ENCODE measurements around the gene RAF1. TPM values are rescaled to one million over a fixed set of nuclear protein-coding genes. Genes with fewer than 3 reads are reported as not detected.

Gene RAF1
- total RNA-seq, 1 experiment from 2014 or later, result 64.3 TPM

GRCh38 chr3:12709334-12709733 is 45.4 kb upstream of the RAF1 start:
- ChIA-PET POLR2A (no interaction called here), CTCF (no interaction called here), RAD21 (ENCODE audit: low non-redundant PET in 1 of 2, low total read pairs in 2 of 2, uncharacterized antibody in 2 of 2, unreplicated experiment in 2 of 2) (no interaction called here)
- Histone ChIP-seq H4K20me1 (ENCODE audit: insufficient read depth) (no peaks in the 10 kb centered on the region), H3K36me3 (ENCODE audit: control insufficient read depth in 1 of 2, insufficient read depth in 2 of 2, low read length in 2 of 2) (no peaks in the 10 kb centered on the region), H3K4me2 (ENCODE audit: low read length) (no peak overlapping the region), H3K9me2 (ENCODE audit: insufficient read depth) (no peaks in the 10 kb centered on the region), H3K27ac (ENCODE audit: low read depth, low read length) (no peak overlapping the region), H3K4me1 (ENCODE audit: control insufficient read depth in 1 of 2, insufficient read depth in 2 of 2, low read length in 2 of 2) (no peaks in the 10 kb centered on the region; a peak in 2 of 4 replicates), H3K27me3 (ENCODE audit: insufficient read depth, low read length) (no peaks in the 10 kb centered on the region), H2AFZ (ENCODE audit: low read depth, low read length, poor library complexity, severe bottlenecking) (no peak overlapping the region), H3K4me3 (replicated peaks in 1 of 2; ENCODE audit: low read depth in 1 of 2, low read length in 2 of 2) (no peak overlapping the region), H3K79me2 (ENCODE audit: insufficient read depth, low read length) (no peaks in the 10 kb centered on the region), H3K9me3 (ENCODE audit: control insufficient read depth in 1 of 2, insufficient read depth in 1 of 2, low read depth in 1 of 2, low read length in 2 of 2) (no peaks in the 10 kb centered on the region), H3K9ac (ENCODE audit: low read length) (no peak overlapping the region)
- no TSS peak for BruUV-seq (replicated peaks)
- TF ChIP-seq ZNF274 (IDR thresholded peaks at IDR 0.05; ENCODE audit: low read depth, low read length) (no peak), YY1 (IDR thresholded peaks at IDR 0.05; ENCODE audit: extremely low read depth, insufficient replicate concordance, low read depth, low read length) (no peak), MAX (IDR thresholded peaks at IDR 0.05) (no peak), ZFX (IDR thresholded peaks at IDR 0.05) (no peak), POLR2A (IDR thresholded peaks at IDR 0.05; ENCODE audit: borderline replicate concordance, extremely low read depth, insufficient read depth, insufficient read length) (no peak), EZH2phosphoT487 (IDR thresholded peaks at IDR 0.05; ENCODE audit: borderline replicate concordance) (no peak), ELF1 (IDR thresholded peaks at IDR 0.05; ENCODE audit: borderline replicate concordance, low read depth) (no peak), FOSL1 (IDR thresholded peaks at IDR 0.05; ENCODE audit: low read depth) (no peak), ATF3 (IDR thresholded peaks at IDR 0.05) (no peak), CBX3 (IDR thresholded peaks at IDR 0.05; ENCODE audit: low read depth) (no peak), EGR1 (IDR thresholded peaks at IDR 0.05; ENCODE audit: low read depth) (no peak), SRF (IDR thresholded peaks at IDR 0.05; ENCODE audit: low read depth) (no peak), EZH2 (IDR thresholded peaks at IDR 0.05) (no peak), TCF7L2 (IDR thresholded peaks at IDR 0.05; ENCODE audit: borderline replicate concordance, extremely low read depth, insufficient read depth, insufficient read length) (no peak), SIN3A (IDR thresholded peaks at IDR 0.05; ENCODE audit: low read depth) (no peak), JUND (IDR thresholded peaks at IDR 0.05) (no peak)
- intact Hi-C loops (cut with micrococcal nuclease), result loop anchor here (5.0 kb wide), 1 partner anchor 123 kb away; no protein-coding TSS in a partner anchor
- ATAC-seq, result no peak
- no peak for DNase-seq (ENCODE audit: low read depth, low spot score)
